ENCODE data around the gene ZNF629. TPM values are rescaled to one million over a fixed set of nuclear protein-coding genes. Genes with fewer than 3 reads are reported as not detected.

Gene ZNF629
- polyA plus RNA-seq, 1 donor from 2014 or later: 10.4 TPM

DNA sequence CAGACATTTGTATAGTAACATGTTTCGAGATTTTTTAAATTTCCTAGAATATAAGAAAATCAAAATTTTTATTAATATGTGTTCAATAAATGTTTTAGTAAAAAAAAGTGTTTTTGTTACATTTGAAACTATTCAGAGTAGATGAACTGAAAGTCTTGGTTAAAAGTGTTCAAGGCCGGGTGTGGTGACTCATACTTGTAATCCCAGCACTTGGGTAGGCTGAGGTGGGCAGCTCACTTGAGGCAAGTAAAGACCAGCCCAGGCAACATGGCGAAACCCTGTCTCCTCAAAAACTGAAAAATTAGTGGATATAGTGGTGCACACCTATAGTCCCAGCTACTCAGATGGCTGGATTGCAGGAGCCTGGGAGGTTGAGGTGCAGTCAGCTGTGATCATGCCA is 55.6 kb downstream of the ZNF629 start:
- Histone ChIP-seq H3K4me3 (ENCODE audit: low read length) (no peak overlapping the region), H3K79me2 (replicated peaks; ENCODE audit: insufficient read depth, low read length) (no peaks in the 10 kb centered on the region), H3K9me3 (ENCODE audit: low read length) (no peaks in the 10 kb centered on the region), H3F3A (ENCODE audit: insufficient read depth, low read length, poor library complexity, severe bottlenecking) (no peaks in the 10 kb centered on the region), H3K4me2 (ENCODE audit: low read length) (no peak overlapping the region), H3K27ac (ENCODE audit: low read length) (no peak overlapping the region), H3K9me2 (ENCODE audit: insufficient read depth, low read length) (no peaks in the 10 kb centered on the region), H3K27me3 (ENCODE audit: insufficient read depth, low read depth, low read length) (no peaks in the 10 kb centered on the region), H3K9ac (ENCODE audit: low read length) (no peak overlapping the region), H3K36me3 (ENCODE audit: insufficient read depth, low read length) (peaks cover 9% of the 10 kb centered on the region), H4K20me1 (ENCODE audit: insufficient read depth) (no peaks in the 10 kb centered on the region), H2AFZ (ENCODE audit: low read depth, low read length) (no peak overlapping the region)
- TF ChIP-seq POLR2AphosphoS5 (IDR thresholded peaks at IDR 0.05) (no peak), EP300 (conservative IDR thresholded peaks at IDR 0.05; ENCODE audit: poor library complexity, severe bottlenecking) (no peak)

DNA sequence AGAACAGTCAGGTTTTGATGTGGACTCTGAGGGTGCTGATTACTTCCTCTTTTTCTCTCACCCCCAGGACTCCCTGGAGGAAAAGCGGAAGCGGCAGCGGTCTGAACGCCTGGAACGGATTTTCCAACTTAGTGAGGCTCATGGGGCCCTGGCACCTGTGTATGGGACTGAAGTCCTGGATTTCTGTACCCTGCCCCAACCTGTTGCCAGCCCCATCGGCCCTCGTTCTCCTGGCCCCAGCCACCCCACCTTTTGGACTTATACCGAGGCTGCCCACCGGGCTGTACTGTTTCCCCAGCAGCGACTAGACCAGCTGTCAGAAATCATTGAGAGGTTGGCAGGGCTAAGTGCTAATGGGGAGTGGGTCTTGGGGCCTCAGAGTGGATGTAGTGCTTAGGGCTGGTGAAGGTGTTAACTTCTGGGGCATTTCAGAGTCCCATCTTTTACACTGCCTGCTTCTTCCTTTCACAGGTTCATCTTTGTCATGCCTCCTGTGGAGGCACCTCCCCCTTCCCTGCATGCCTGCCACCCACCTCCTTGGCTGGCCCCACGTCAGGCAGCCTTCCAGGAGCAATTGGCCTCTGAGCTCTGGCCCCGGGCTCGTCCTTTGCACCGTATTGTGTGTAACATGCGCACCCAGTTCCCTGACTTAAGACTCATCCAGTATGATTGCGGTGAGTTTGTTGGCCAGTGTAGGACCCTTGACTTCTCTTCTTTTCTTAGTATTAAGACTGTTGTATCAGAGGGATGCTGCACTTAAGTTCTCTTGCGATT is 57.9 kb downstream of the ZNF629 start:
- H2AFZ ChIP-seq (ENCODE audit: low read depth, low read length): no peak overlapping the region
- TF ChIP-seq, protein P1, sequence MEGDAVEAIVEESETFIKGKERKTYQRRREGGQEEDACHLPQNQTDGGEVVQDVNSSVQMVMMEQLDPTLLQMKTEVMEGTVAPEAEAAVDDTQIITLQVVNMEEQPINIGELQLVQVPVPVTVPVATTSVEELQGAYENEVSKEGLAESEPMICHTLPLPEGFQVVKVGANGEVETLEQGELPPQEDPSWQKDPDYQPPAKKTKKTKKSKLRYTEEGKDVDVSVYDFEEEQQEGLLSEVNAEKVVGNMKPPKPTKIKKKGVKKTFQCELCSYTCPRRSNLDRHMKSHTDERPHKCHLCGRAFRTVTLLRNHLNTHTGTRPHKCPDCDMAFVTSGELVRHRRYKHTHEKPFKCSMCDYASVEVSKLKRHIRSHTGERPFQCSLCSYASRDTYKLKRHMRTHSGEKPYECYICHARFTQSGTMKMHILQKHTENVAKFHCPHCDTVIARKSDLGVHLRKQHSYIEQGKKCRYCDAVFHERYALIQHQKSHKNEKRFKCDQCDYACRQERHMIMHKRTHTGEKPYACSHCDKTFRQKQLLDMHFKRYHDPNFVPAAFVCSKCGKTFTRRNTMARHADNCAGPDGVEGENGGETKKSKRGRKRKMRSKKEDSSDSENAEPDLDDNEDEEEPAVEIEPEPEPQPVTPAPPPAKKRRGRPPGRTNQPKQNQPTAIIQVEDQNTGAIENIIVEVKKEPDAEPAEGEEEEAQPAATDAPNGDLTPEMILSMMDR (IDR thresholded peaks at IDR 0.05; ENCODE audit: poor library complexity, severe bottlenecking): no peak
- TF ChIP-seq RAD21 (conservative IDR thresholded peaks at IDR 0.05) (no peak), SMC3 (conservative IDR thresholded peaks at IDR 0.05; ENCODE audit: poor library complexity) (no peak), POLR2AphosphoS5 (IDR thresholded peaks at IDR 0.05) (no peak), EZH2 (IDR thresholded peaks at IDR 0.05; ENCODE audit: borderline replicate concordance, insufficient read depth, low read length, poor library complexity, severe bottlenecking) (no peak), EP300 (conservative IDR thresholded peaks at IDR 0.05; ENCODE audit: poor library complexity, severe bottlenecking) (no peak), TAF1 (IDR thresholded peaks at IDR 0.05; ENCODE audit: low read depth) (no peak), MXI1 (conservative IDR thresholded peaks at IDR 0.05; ENCODE audit: poor library complexity, severe bottlenecking) (no peak)
- TF ChIP-seq, protein P2, sequence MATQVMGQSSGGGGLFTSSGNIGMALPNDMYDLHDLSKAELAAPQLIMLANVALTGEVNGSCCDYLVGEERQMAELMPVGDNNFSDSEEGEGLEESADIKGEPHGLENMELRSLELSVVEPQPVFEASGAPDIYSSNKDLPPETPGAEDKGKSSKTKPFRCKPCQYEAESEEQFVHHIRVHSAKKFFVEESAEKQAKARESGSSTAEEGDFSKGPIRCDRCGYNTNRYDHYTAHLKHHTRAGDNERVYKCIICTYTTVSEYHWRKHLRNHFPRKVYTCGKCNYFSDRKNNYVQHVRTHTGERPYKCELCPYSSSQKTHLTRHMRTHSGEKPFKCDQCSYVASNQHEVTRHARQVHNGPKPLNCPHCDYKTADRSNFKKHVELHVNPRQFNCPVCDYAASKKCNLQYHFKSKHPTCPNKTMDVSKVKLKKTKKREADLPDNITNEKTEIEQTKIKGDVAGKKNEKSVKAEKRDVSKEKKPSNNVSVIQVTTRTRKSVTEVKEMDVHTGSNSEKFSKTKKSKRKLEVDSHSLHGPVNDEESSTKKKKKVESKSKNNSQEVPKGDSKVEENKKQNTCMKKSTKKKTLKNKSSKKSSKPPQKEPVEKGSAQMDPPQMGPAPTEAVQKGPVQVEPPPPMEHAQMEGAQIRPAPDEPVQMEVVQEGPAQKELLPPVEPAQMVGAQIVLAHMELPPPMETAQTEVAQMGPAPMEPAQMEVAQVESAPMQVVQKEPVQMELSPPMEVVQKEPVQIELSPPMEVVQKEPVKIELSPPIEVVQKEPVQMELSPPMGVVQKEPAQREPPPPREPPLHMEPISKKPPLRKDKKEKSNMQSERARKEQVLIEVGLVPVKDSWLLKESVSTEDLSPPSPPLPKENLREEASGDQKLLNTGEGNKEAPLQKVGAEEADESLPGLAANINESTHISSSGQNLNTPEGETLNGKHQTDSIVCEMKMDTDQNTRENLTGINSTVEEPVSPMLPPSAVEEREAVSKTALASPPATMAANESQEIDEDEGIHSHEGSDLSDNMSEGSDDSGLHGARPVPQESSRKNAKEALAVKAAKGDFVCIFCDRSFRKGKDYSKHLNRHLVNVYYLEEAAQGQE (IDR thresholded peaks at IDR 0.05; ENCODE audit: borderline replicate concordance): no peak
- no peaks in the 10 kb centered on the region for H4K20me1 ChIP-seq (ENCODE audit: insufficient read depth)
- no peak overlapping the region for H3K9ac ChIP-seq (ENCODE audit: low read length)
- H3K9me2 ChIP-seq (ENCODE audit: insufficient read depth, low read length): no peaks in the 10 kb centered on the region
- no peak overlapping the region for H3K27ac ChIP-seq (ENCODE audit: low read length)
- H3K79me2 ChIP-seq (replicated peaks; ENCODE audit: insufficient read depth, low read length): no peaks in the 10 kb centered on the region
- no peak overlapping the region for H3K4me2 ChIP-seq (ENCODE audit: low read length)
- no peaks in the 10 kb centered on the region for H3F3A ChIP-seq (ENCODE audit: insufficient read depth, low read length, poor library complexity, severe bottlenecking)
- H3K9me3 ChIP-seq (ENCODE audit: low read length): no peaks in the 10 kb centered on the region
- peaks cover 4% of the 10 kb centered on the region for H3K36me3 ChIP-seq (ENCODE audit: insufficient read depth, low read length)
- H3K4me3 ChIP-seq (ENCODE audit: low read length): no peak overlapping the region
- no peaks in the 10 kb centered on the region for H3K27me3 ChIP-seq (ENCODE audit: insufficient read depth, low read depth, low read length)

Small RNA genes lying within 50 kb of the gene (small RNA-seq; reads per million reads assigned to genes)
- gene RF00017: 0 reads per million in 3 experiments

Other genes starting within 250 kb of the ZNF629 start
- gene ZNF764, start 228.8 kb downstream of the ZNF629 start, polyA plus RNA-seq: 10.5 and 14.9 TPM in 2 replicates
- 26.9 and 28.4 TPM in 2 replicates for gene ZNF688, start 215.5 kb downstream of the ZNF629 start, polyA plus RNA-seq
- gene ZNF785, start 201.5 kb downstream of the ZNF629 start, polyA plus RNA-seq: 26.4 and 44.1 TPM in 2 replicates
- 10.6 and 13.9 TPM in 2 replicates for gene ZNF689, start 176.8 kb downstream of the ZNF629 start, polyA plus RNA-seq
- 23.3 and 31.2 TPM in 2 replicates for gene PRR14, start 136.2 kb downstream of the ZNF629 start, polyA plus RNA-seq
- 19.0 and 24.2 TPM in 2 replicates for gene FBRS, start 128.8 kb downstream of the ZNF629 start, polyA plus RNA-seq
- 0.76 and 2.4 TPM in 2 replicates for gene SRCAP, start 88.0 kb downstream of the ZNF629 start, polyA plus RNA-seq
- 41.5 and 55.2 TPM in 2 replicates for gene PHKG2, start 38.8 kb downstream of the ZNF629 start, polyA plus RNA-seq
- 17.0 and 23.3 TPM in 2 replicates for gene CFAP119, start 25.1 kb downstream of the ZNF629 start, polyA plus RNA-seq
- 85.2 and 94.4 TPM in 2 replicates for gene RNF40, start 24.9 kb downstream of the ZNF629 start, polyA plus RNA-seq
- 39.2 and 44.9 TPM in 2 replicates for gene BCL7C, start 106.9 kb upstream of the ZNF629 start, polyA plus RNA-seq
- not detected in 2 replicates for gene CTF1, start 109.4 kb upstream of the ZNF629 start, polyA plus RNA-seq
- gene FBXL19, start 136.4 kb upstream of the ZNF629 start, polyA plus RNA-seq: 99.6 and 124 TPM in 2 replicates
- 5.7 and 7.3 TPM in 2 replicates for gene ORAI3, start 161.9 kb upstream of the ZNF629 start, polyA plus RNA-seq
- gene SETD1A, start 170.5 kb upstream of the ZNF629 start, polyA plus RNA-seq: 1.4 and 3.3 TPM in 2 replicates
- 1.5 and 3.4 TPM in 2 replicates for gene HSD3B7, start 198.0 kb upstream of the ZNF629 start, polyA plus RNA-seq
- gene STX1B, start 223.4 kb upstream of the ZNF629 start, polyA plus RNA-seq: 4.5 and 9.2 TPM in 2 replicates
- gene STX4, start 246.4 kb upstream of the ZNF629 start, polyA plus RNA-seq: 32.2 and 38.3 TPM in 2 replicates